IMR-90 (cell line): ENCODE data around the gene PEF1. TPM values are rescaled to one million over a fixed set of nuclear protein-coding genes. Genes with fewer than 3 reads are reported as not detected.

ENCODE experiments used
- ATAC-seq: fragments of 200-7000 bp; cut with Tn5 transposase; 2 replicates; pipeline ENCODE4 v1.9.1; 2020; ENCODE audit warnings: low read depth, mild to moderate bottlenecking, moderate library complexity
- BruUV-seq: library from RNA; stranded (reverse); fragments of 400-500 nt; replicated peaks from 2 replicates; lab custom pipeline; 2021; lab: Mats Ljungman, UMichigan
- CTCF ChIA-PET: fragments of 300-600 bp; formaldehyde crosslinking; extraction: SDS; loops from one replicate; lab custom pipeline; 2021; ENCODE audit warnings: antibody characterized with exemption; lab: Yijun Ruan, JAX
- POLR2A ChIA-PET: fragments of 300-600 bp; sonication (Branson Sonifier 250); formaldehyde crosslinking; loops from one replicate; lab custom pipeline; 2022; ENCODE audit warnings: antibody characterized with exemption; ENCODE audit not compliant: unreplicated experiment; lab: Charles Lee
- DNase-seq: peaks from one replicate; pipeline ENCODE4 v3.0.0; 2013
- H2AFZ ChIP-seq: replicated peaks from 2 replicates; pipeline ENCODE3; 2013; ENCODE audit warnings: low read length, mild to moderate bottlenecking; ENCODE audit not compliant: poor library complexity
- H2AK5ac ChIP-seq: 2 replicates; pipeline ENCODE4 v1.6.1; 2013; ENCODE audit warnings: low read depth, low read length, inconsistent platforms
- H2AK9ac ChIP-seq: replicated peaks from 2 replicates; pipeline ENCODE3; 2013; ENCODE audit warnings: mild to moderate bottlenecking, low read depth, low read length, moderate library complexity; ENCODE audit not compliant: poor library complexity
- H2BK120ac ChIP-seq: 2 replicates; pipeline ENCODE4 v1.6.1; 2013; ENCODE audit warnings: low read depth, low read length, inconsistent platforms
- H2BK15ac ChIP-seq: 3 replicates; pipeline ENCODE4 v1.6.1; 2013; ENCODE audit warnings: low read depth, low read length, inconsistent platforms
- H2BK20ac ChIP-seq: 2 replicates; pipeline ENCODE4 v1.6.1; 2013; ENCODE audit warnings: low read depth, mild to moderate bottlenecking, inconsistent platforms, low read length, moderate library complexity
- H2BK5ac ChIP-seq: 2 replicates; pipeline ENCODE4 v1.6.1; 2013; ENCODE audit warnings: mild to moderate bottlenecking, low read depth, low read length, inconsistent platforms; ENCODE audit not compliant: poor library complexity, severe bottlenecking
- H3K14ac ChIP-seq: replicated peaks from 2 replicates; pipeline ENCODE4 v1.6.1; 2013; ENCODE audit warnings: low read depth, low read length, inconsistent platforms
- H3K18ac ChIP-seq: 2 replicates; pipeline ENCODE4 v1.6.1; 2013; ENCODE audit warnings: low read depth, low read length, control low read depth
- H3K23ac ChIP-seq: 2 replicates; pipeline ENCODE4 v1.6.1; 2013; ENCODE audit warnings: low read depth, low read length, inconsistent platforms
- H3K27ac ChIP-seq: 2 replicates; pipeline ENCODE4 v1.5.1; 2013; ENCODE audit warnings: mild to moderate bottlenecking, control low read depth, low read length; ENCODE audit not compliant: insufficient read depth
- H3K27me3 ChIP-seq: 2 replicates; pipeline ENCODE4 v1.6.1; 2013; ENCODE audit warnings: low read length; ENCODE audit not compliant: control insufficient read depth, insufficient read depth
- H3K36me3 ChIP-seq: 2 replicates; pipeline ENCODE4 v1.6.1; 2013; ENCODE audit warnings: low read length, mixed read lengths; ENCODE audit not compliant: control insufficient read depth, insufficient read depth
- H3K4ac ChIP-seq: 2 replicates; pipeline ENCODE4 v1.6.1; 2013; ENCODE audit warnings: low read depth, low read length, inconsistent platforms
- H3K4me1 ChIP-seq: 2 replicates; pipeline ENCODE4 v1.6.1; 2013; ENCODE audit warnings: low read length, mixed read lengths; ENCODE audit not compliant: control insufficient read depth, insufficient read depth
- H3K4me2 ChIP-seq: 2 replicates; pipeline ENCODE4 v1.6.1; 2013; ENCODE audit warnings: low read depth, mild to moderate bottlenecking, control low read depth, low read length, moderate library complexity
- H3K4me3 ChIP-seq: 2 replicates; pipeline ENCODE4 v1.5.1; 2013; ENCODE audit warnings: low read depth, mild to moderate bottlenecking, control low read depth, low read length, moderate library complexity; ENCODE audit not compliant: insufficient read depth
- H3K56ac ChIP-seq: 2 replicates; pipeline ENCODE4 v1.6.1; 2013; ENCODE audit warnings: low read length, inconsistent platforms; ENCODE audit not compliant: insufficient read depth; ENCODE audit errors: extremely low read depth
- H3K79me1 ChIP-seq, 2 experiments: 2 replicates each; pipeline ENCODE4 v1.6.1; 2013; ENCODE audit warnings: low read length in 2 of 2, inconsistent platforms in 1 of 2, low read depth in 1 of 2
- H3K9ac ChIP-seq: 2 replicates; pipeline ENCODE4 v1.6.1; 2013; ENCODE audit warnings: low read depth, low read length, control low read depth
- H3K9me1 ChIP-seq: 2 replicates; pipeline ENCODE4 v1.6.1; 2013; ENCODE audit warnings: low read length, inconsistent platforms; ENCODE audit not compliant: insufficient read depth
- H3K9me3 ChIP-seq: 2 replicates; pipeline ENCODE4 v1.6.1; 2013; ENCODE audit warnings: low read length; ENCODE audit not compliant: control insufficient read depth, insufficient read depth
- H4K20me1 ChIP-seq: 2 replicates; pipeline ENCODE4 v1.6.1; 2013; ENCODE audit warnings: low read length, inconsistent platforms; ENCODE audit not compliant: insufficient read depth
- H4K5ac ChIP-seq: 2 replicates; pipeline ENCODE4 v1.6.1; 2013; ENCODE audit warnings: mild to moderate bottlenecking, low read depth, low read length, control low read depth
- H4K8ac ChIP-seq, 2 experiments: 2 replicates each; pipeline ENCODE4 v1.6.1; 2013; ENCODE audit warnings: low read depth in 2 of 2, low read length in 2 of 2, control low read depth in 1 of 2, inconsistent platforms in 1 of 2
- H4K91ac ChIP-seq: 2 replicates; pipeline ENCODE4 v1.6.1; 2013; ENCODE audit warnings: low read depth, low read length, inconsistent platforms; ENCODE audit not compliant: insufficient read depth
- CEBPB ChIP-seq: IDR thresholded peaks from 2 replicates; pipeline ENCODE4 v1.6.1; 2012; ENCODE audit warnings: low read depth, low read length, improper control_type of control experiment
- CHD1 ChIP-seq: IDR thresholded peaks from 2 replicates; pipeline ENCODE4 v1.6.1; 2012; ENCODE audit warnings: low read depth, low read length, improper control_type of control experiment
- CTCF ChIP-seq: conservative IDR thresholded peaks from 2 replicates; pipeline ENCODE4 v1.5.1; 2012; ENCODE audit warnings: mild to moderate bottlenecking, low read depth, low read length, improper control_type of control experiment
- MAFK ChIP-seq: IDR thresholded peaks from 2 replicates; pipeline ENCODE4 v1.6.1; 2012; ENCODE audit warnings: low read depth, low read length, improper control_type of control experiment
- MAZ ChIP-seq: IDR thresholded peaks from 2 replicates; pipeline ENCODE4 v1.6.1; 2012; ENCODE audit warnings: low read depth, mild to moderate bottlenecking, low read length, improper control_type of control experiment, moderate library complexity, borderline replicate concordance
- MXI1 ChIP-seq: IDR thresholded peaks from 2 replicates; pipeline ENCODE4 v1.6.1; 2012; ENCODE audit warnings: low read depth, mild to moderate bottlenecking, low read length, moderate library complexity, borderline replicate concordance
- POLR2A ChIP-seq: IDR thresholded peaks from 2 replicates; pipeline ENCODE4 v1.6.1; 2012; ENCODE audit warnings: mild to moderate bottlenecking, low read depth, low read length
- RCOR1 ChIP-seq: IDR thresholded peaks from 2 replicates; pipeline ENCODE4 v1.6.1; 2012; ENCODE audit warnings: mild to moderate bottlenecking, low read length, improper control_type of control experiment; ENCODE audit not compliant: insufficient replicate concordance
- RFX5 ChIP-seq: IDR thresholded peaks from 2 replicates; pipeline ENCODE4 v1.8.0; 2012; ENCODE audit warnings: low read depth, mild to moderate bottlenecking, low read length, moderate library complexity
- SMC3 ChIP-seq: fragments of 150-350 bp; IDR thresholded peaks from 2 replicates; pipeline ENCODE4 v1.6.1; 2016; ENCODE audit warnings: low read depth, mild to moderate bottlenecking, antibody characterized with exemption, low read length, moderate library complexity
- WGBS, 2 experiments: methylation state at CpG; one replicate each; pipeline versions ENCODE4 v1.1.5 to v1.1.7; 2013; ENCODE audit warnings: missing lambda C conversion rate in 2 of 2; ENCODE audit not compliant: insufficient read length in 1 of 2; ENCODE audit errors: extremely low coverage in 2 of 2; 5-methylcytosine and 5-hydroxymethylcytosine counted together
- dilution Hi-C: fragments of 300-500 bp; cut with HindIII; formaldehyde crosslinking; loops from one replicate; pipeline ENCODE4 v1.14.3; 2018; ENCODE audit warnings: low sequenced_read_pairs; ENCODE audit not compliant: unreplicated experiment
- in situ Hi-C: fragments of 300-500 bp; cut with MboI; formaldehyde crosslinking; loops from 3 replicates; pipeline ENCODE4 v1.14.3; 2019; ENCODE audit warnings: low sequenced_read_pairs, inconsistent platforms, mixed read lengths
- intact Hi-C: fragments of 100-400 bp; cut with micrococcal nuclease; formaldehyde crosslinking; loops from 2 replicates; pipeline ENCODE4 v1.10.0; 2022
- polyA plus RNA-seq, 3 experiments: library from polyadenylated mRNA; depleted of rRNA; stranded (reverse); fragments of >200 nt; gene quantifications; 2 replicates each; pipeline ENCODE4 v1.2.3, GENCODE V29; 2012; ENCODE audit warnings: low replicate concordance in 1 of 3
- total RNA-seq: library from RNA; depleted of rRNA; stranded (reverse); fragments of >200 nt; gene quantifications from 2 replicates; pipeline ENCODE4 v1.2.3, GENCODE V29; 2012
- TF ChIP-seq, protein P1 (sequence below): fragments of 150-350 bp; IDR thresholded peaks from 2 replicates; pipeline ENCODE4 v1.6.1; 2016; ENCODE audit warnings: low read depth, mild to moderate bottlenecking, low read length, moderate library complexity, borderline replicate concordance

PEF1 gene
- total and polyA plus RNA-seq, 2 of the 4 experiments (the other 2 are of a cell fraction) = 84.2 to 104 TPM

DNA sequence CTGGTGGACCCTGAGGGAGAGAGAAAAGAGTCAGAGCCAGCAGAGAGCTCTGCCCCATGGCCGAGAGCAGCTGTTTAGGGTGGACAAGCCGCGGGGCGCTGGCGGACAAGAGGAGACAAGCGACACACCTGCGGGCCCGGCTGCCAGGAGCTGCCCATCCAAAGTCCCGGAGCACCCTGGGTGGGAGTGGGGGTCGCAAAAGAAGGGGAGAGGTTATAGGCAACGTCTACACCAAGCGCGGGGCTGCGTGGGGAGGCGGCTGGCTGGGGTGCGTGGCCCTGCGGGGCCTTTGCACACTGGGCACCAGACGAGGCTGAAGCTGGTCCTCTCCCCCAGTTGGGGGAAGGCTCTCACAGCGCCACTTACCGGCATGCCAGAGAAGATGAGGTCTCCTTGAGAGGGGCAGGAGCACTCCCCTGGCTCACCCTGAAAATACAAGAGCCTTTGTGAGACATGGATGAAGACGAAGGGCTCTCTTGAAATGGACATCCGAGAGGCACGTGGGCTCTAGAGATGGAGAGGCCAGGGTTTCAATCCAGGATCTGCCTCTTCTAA lies 35.1 kb upstream of the PEF1 start:
- H3K4me2 ChIP-seq = no peak overlapping the region
- BruUV-seq = no TSS peak
- H3K79me1 ChIP-seq = peaks cover 0 to 3% of the 10 kb centered on the region in 2 experiments; a peak in 1 of 4 replicates
- no peaks in the 10 kb centered on the region for H4K20me1 ChIP-seq
- H3K9me1 ChIP-seq = peaks cover 3% of the 10 kb centered on the region; the same call in 1 of the 2 replicates
- no peak overlapping the region for H3K14ac ChIP-seq
- H3K4ac ChIP-seq = no peak overlapping the region
- no peak overlapping the region for H2AK5ac ChIP-seq
- ChIA-PET POLR2A (no interaction called here), CTCF (interaction anchor here (0.7 to 0.8 kb wide), 2 partner anchors 35 to 92 kb away, joined by 3 to 4 read pairs; no protein-coding TSS in a partner anchor)
- WGBS, 2 experiments = 91% methylated on average over 11 of the region's 23 CpGs; no CpG with 5 or more reads in 1 of the 2 experiments
- H2BK20ac ChIP-seq = no peak overlapping the region
- H4K5ac ChIP-seq = no peak overlapping the region
- dilution Hi-C loops = no loop called here
- ATAC-seq (no peak), DNase-seq (no peak)
- no peak overlapping the region for H2BK15ac ChIP-seq
- H3K9me3 ChIP-seq = no peaks in the 10 kb centered on the region
- no peak overlapping the region for H4K91ac ChIP-seq
- H4K8ac ChIP-seq = no peak overlapping the region
- H3K4me3 ChIP-seq = no peak overlapping the region
- H3K23ac ChIP-seq = no peak overlapping the region
- no peak overlapping the region for H3K18ac ChIP-seq
- no peaks in the 10 kb centered on the region for H3K27me3 ChIP-seq
- H3K27ac ChIP-seq = no peak overlapping the region
- no peak overlapping the region for H3K9ac ChIP-seq
- in situ Hi-C loops = no loop called here
- no peak overlapping the region for H2BK5ac ChIP-seq
- no peak overlapping the region for H2BK120ac ChIP-seq
- H2AFZ ChIP-seq = no peak overlapping the region
- intact Hi-C loops = no loop called here
- H2AK9ac ChIP-seq = no peak overlapping the region
- no peak overlapping the region for H3K56ac ChIP-seq
- H3K36me3 ChIP-seq = peaks cover 75% of the 10 kb centered on the region
- TF ChIP-seq MAZ = no peak
- TF ChIP-seq CTCF = no peak
- TF ChIP-seq, protein P1, sequence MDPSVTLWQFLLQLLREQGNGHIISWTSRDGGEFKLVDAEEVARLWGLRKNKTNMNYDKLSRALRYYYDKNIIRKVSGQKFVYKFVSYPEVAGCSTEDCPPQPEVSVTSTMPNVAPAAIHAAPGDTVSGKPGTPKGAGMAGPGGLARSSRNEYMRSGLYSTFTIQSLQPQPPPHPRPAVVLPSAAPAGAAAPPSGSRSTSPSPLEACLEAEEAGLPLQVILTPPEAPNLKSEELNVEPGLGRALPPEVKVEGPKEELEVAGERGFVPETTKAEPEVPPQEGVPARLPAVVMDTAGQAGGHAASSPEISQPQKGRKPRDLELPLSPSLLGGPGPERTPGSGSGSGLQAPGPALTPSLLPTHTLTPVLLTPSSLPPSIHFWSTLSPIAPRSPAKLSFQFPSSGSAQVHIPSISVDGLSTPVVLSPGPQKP = no peak
- no peak for TF ChIP-seq MXI1
- TF ChIP-seq CEBPB = no peak
- TF ChIP-seq MAFK = no peak
- no peak for TF ChIP-seq POLR2A
- TF ChIP-seq SMC3 = no peak
- TF ChIP-seq CHD1 = no peak
- TF ChIP-seq RFX5 = no peak
- no peak for TF ChIP-seq RCOR1
- H3K4me1 ChIP-seq = no peaks in the 10 kb centered on the region
